GM12875 (cell line): ENCODE data around the gene GPR35.

Experiments used
- H3K4me3 ChIP-seq: one replicate; pipeline ENCODE4 v1.5.1; 2011; ENCODE audit warnings: low read depth, low read length, control low read depth
- TF ChIP-seq, protein P1 (sequence below): IDR thresholded peaks from 2 replicates; pipeline ENCODE4 v1.5.1; 2011; ENCODE audit warnings: low read depth, mild to moderate bottlenecking, control low read depth, inconsistent platforms, low read length, moderate library complexity, borderline replicate concordance; ENCODE audit not compliant: insufficient read depth

GPR35 gene

DNA sequence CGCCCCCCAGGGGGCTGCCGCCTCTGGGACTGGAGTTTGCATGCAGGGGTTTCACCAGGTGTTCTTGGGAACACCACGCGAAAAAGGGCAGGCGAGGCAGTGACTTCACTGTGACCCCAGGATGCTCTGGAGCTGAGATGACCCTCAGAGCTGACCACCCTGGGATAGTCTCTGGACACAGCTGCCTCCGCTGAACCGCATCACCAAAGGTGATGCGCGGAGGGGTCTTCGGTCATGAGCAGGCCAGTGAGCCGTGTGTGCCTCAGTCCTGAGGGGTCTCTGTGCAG, 17.5 kb downstream of the GPR35 start:
- H3K4me3 ChIP-seq: no peak overlapping the region
- TF ChIP-seq, protein P1, sequence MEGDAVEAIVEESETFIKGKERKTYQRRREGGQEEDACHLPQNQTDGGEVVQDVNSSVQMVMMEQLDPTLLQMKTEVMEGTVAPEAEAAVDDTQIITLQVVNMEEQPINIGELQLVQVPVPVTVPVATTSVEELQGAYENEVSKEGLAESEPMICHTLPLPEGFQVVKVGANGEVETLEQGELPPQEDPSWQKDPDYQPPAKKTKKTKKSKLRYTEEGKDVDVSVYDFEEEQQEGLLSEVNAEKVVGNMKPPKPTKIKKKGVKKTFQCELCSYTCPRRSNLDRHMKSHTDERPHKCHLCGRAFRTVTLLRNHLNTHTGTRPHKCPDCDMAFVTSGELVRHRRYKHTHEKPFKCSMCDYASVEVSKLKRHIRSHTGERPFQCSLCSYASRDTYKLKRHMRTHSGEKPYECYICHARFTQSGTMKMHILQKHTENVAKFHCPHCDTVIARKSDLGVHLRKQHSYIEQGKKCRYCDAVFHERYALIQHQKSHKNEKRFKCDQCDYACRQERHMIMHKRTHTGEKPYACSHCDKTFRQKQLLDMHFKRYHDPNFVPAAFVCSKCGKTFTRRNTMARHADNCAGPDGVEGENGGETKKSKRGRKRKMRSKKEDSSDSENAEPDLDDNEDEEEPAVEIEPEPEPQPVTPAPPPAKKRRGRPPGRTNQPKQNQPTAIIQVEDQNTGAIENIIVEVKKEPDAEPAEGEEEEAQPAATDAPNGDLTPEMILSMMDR: no peak

DNA sequence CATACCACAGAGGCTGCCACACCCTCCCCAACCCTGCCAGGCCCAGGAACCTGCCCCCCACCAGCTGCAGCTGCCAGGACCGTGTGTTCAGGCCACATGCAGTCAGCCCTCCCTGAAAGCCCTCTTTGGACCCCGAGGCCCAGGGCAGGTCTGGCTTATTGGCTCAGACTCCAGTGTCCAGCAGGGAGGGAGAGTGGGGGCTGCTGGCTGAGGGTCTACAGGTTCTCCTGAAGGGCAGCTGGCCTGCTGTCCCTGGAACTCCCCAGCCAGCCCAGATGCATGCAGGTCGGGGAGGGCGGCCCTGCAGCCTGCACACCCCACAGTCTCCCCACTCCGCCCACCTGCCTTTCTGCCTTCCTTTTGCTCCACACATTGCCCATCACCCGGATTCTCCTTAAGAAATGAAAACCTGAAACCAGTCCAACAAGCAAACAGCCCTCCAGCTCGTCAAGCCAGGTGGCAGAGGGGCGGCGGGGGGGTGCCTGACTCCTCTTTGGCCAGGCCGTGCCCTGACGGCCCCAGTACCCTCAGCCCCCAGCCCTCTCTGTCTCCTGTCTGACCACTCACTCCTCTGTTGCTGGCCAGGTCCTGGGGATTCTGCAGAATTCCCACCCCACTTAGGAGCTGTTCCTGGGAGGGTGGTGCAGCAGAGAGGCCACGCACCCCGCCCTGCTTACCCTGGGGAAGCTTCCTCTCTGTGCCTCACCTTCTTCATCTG, 18.0 kb downstream of the GPR35 start:
- TF ChIP-seq, protein P1: no peak
- no peak overlapping the region for H3K4me3 ChIP-seq

DNA sequence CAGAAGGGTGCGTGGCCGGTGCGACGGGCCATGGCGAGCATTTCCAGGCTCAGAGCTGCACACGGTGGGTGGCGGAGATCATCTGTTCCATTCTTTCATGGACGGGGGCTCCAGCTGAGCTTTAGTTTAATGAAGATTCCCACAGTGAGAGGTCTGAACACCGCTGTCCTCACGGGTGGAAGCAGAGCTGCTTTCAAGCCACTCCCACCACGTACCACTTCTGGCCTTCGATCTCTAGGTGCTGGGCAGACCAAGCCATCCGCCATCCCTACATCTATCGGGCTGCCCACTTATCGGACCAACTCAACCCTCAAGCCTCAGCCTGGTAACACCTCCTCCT, 18.5 kb downstream of the GPR35 start:
- no peak overlapping the region for H3K4me3 ChIP-seq
- TF ChIP-seq, protein P1: no peak

DNA sequence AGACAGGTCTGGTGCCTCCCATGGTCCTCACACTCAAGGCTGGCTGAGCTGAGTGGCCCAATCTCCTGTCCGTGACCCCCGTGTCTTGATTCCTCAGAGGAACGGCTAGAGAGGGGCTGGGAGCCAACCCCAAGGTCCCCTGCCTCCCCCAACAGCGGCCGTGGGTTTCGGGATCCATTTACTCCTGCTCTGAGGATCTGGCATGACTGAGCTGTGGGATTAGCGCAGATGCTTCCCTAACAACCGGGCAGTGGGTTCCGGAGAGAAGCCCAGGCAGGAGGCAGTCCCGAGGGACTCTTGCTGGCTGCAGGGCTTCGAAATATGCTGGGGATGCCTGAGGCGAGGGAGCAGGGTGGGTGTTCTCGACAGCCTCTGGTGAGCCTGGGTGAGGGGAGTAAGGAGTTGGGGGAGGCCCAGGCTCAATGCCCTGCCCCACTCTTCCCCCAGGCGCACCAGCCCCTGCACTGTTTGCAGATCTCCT, 18.9 kb downstream of the GPR35 start:
- H3K4me3 ChIP-seq: no peak overlapping the region
- TF ChIP-seq, protein P1: no peak

DNA sequence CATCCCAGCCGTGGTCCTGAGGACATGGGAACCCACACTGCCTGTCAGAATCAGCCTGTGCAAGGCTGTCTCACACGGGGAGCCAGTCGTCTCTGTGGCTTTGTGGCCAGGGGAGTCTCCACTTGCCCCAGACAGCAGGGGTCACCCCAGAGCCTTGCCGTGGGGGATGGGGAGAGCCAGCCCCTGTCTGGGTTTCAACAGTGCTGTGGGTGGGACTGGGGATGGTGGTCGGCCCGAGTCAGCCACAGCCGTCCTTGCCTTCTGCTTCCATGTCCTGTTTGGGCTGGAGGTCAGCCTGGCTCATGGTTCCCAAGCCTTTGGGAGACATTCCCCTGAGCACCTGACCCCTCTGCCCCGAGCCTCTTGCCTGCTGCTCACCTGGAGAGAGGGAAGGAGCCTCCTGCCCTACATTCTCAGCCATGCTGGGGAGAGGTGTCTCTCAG, 19.6 kb downstream of the GPR35 start:
- TF ChIP-seq, protein P1: no peak
- H3K4me3 ChIP-seq: no peak overlapping the region

DNA sequence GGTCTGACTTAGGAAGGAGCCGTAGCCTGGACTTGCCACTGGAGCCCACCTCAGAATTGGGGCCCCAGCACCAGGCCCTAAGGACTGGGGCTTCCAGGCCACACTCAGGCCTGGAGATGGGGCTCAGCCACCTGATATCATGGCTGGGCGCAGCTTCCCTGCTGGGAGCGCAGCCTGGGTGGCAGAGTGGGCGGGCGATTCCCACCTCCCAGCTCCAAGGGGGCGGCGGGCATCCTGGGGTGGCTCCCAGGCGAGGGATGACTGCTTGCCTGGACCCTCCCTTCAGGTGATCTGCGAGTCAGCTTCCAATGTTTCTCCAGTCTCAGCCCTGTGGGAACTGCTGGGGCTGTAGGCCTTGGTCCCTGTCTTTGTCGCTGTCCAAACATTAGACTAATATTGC, 20.1 kb downstream of the GPR35 start:
- no peak overlapping the region for H3K4me3 ChIP-seq
- TF ChIP-seq, protein P1: no peak

DNA sequence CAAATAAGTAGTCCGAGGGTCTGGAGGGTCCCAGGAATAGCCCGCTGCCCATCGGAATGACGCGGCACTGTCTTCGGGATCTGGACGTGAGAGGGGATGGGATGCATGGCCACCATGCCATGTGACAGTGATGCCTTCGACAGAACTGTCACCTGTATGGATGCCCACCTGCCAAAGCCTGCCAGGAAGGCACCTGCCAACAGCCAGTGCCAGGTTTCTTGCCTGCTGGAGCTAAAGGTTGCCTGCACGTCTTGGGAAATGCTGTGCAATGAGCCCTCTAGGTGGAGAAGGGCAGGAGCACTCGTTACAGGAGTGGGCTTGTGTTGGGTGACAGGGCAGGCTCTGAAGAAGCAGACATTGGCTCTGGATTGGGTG, 20.5 kb downstream of the GPR35 start:
- TF ChIP-seq, protein P1: no peak
- H3K4me3 ChIP-seq: no peak overlapping the region
